Measurements from ENCODE around the gene GABRA5.

DNA sequence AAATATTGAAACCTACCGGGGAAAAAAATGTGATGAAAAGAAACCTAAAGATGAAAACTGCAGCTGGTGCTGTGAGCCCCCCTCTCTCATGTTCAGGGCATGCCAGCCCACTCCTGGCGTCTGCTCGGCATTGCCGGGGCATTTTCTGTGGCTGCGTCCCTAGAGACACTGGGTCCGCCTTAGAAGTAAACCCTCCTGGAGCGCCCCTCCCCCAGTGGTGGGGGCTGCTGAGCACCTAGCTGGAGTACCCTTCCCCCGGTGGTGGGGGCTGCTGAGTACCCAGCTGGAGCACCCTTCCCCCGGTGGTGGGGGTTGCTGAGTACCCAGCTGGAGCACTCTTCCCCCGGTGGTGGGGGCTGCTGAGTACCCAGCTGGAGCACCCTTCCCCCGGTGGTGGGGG is 24.5 kb upstream of the GABRA5 start:
- TF ChIP-seq, protein P1, sequence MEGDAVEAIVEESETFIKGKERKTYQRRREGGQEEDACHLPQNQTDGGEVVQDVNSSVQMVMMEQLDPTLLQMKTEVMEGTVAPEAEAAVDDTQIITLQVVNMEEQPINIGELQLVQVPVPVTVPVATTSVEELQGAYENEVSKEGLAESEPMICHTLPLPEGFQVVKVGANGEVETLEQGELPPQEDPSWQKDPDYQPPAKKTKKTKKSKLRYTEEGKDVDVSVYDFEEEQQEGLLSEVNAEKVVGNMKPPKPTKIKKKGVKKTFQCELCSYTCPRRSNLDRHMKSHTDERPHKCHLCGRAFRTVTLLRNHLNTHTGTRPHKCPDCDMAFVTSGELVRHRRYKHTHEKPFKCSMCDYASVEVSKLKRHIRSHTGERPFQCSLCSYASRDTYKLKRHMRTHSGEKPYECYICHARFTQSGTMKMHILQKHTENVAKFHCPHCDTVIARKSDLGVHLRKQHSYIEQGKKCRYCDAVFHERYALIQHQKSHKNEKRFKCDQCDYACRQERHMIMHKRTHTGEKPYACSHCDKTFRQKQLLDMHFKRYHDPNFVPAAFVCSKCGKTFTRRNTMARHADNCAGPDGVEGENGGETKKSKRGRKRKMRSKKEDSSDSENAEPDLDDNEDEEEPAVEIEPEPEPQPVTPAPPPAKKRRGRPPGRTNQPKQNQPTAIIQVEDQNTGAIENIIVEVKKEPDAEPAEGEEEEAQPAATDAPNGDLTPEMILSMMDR (IDR thresholded peaks at IDR 0.05; ENCODE audit: poor library complexity, severe bottlenecking), result no peak
- TF ChIP-seq POLR2AphosphoS5 (IDR thresholded peaks at IDR 0.05) (no peak), RAD21 (conservative IDR thresholded peaks at IDR 0.05) (no peak), TAF1 (IDR thresholded peaks at IDR 0.05; ENCODE audit: low read depth) (no peak), EZH2 (IDR thresholded peaks at IDR 0.05; ENCODE audit: borderline replicate concordance, insufficient read depth, low read length, poor library complexity, severe bottlenecking) (no peak), EP300 (conservative IDR thresholded peaks at IDR 0.05; ENCODE audit: poor library complexity, severe bottlenecking) (no peak), SMC3 (conservative IDR thresholded peaks at IDR 0.05; ENCODE audit: poor library complexity) (no peak)
- TF ChIP-seq, protein P2, sequence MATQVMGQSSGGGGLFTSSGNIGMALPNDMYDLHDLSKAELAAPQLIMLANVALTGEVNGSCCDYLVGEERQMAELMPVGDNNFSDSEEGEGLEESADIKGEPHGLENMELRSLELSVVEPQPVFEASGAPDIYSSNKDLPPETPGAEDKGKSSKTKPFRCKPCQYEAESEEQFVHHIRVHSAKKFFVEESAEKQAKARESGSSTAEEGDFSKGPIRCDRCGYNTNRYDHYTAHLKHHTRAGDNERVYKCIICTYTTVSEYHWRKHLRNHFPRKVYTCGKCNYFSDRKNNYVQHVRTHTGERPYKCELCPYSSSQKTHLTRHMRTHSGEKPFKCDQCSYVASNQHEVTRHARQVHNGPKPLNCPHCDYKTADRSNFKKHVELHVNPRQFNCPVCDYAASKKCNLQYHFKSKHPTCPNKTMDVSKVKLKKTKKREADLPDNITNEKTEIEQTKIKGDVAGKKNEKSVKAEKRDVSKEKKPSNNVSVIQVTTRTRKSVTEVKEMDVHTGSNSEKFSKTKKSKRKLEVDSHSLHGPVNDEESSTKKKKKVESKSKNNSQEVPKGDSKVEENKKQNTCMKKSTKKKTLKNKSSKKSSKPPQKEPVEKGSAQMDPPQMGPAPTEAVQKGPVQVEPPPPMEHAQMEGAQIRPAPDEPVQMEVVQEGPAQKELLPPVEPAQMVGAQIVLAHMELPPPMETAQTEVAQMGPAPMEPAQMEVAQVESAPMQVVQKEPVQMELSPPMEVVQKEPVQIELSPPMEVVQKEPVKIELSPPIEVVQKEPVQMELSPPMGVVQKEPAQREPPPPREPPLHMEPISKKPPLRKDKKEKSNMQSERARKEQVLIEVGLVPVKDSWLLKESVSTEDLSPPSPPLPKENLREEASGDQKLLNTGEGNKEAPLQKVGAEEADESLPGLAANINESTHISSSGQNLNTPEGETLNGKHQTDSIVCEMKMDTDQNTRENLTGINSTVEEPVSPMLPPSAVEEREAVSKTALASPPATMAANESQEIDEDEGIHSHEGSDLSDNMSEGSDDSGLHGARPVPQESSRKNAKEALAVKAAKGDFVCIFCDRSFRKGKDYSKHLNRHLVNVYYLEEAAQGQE (IDR thresholded peaks at IDR 0.05; ENCODE audit: borderline replicate concordance), result no peak

Data from neural cell (in vitro differentiated cells).